GM19328 (cell line): ENCODE measurements around the gene PWWP2B.
"Not testable (repeated sequence)": the region's sequence is repeated elsewhere in the genome, so short reads cannot be mapped to it uniquely, and the experiment has no call there.

Source experiments
- ATAC-seq: cut with Tn5 transposase; IDR thresholded peaks from one replicate; pipeline ENCODE4 v1.9.1; 2021; ENCODE audit warnings: mild to moderate bottlenecking, moderate library complexity; ENCODE audit not compliant: unreplicated experiment

PWWP2B gene

GRCh38 chr10:132380986-132381385 lies 16.0 kb upstream of the PWWP2B start:
- ATAC-seq: not testable (repeated sequence)

GRCh38 chr10:132381741-132382140 lies 15.3 kb upstream of the PWWP2B start:
- no peak for ATAC-seq

GRCh38 chr10:132382231-132382922 lies 14.6 kb upstream of the PWWP2B start:
- no peak for ATAC-seq

- ATAC-seq: no peak
Observed at GRCh38 chr10:132383101-132383500, 13.9 kb upstream of the PWWP2B start.

DNA sequence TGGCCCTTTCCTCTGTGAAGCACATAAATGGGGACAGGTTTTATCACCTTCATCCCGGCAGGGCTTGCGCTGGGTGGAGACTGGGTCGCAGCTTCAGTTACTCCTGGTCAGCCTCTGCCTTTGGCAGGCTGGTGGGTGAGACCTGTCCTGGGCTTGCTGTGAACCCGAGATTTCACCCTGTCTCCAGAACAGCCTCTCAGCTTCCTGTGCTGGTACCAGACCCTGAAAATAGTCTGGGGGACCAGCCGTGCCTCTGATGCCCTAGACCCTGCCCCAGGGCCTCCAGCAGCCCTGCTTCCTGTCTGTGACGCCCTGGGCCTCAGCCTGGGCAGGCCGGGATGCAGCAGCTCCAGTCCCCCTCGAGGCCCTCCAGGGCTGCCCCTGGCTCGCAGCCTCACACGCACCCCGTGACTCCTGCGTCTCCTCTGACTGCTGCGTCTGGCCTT lies 13.2 kb upstream of the PWWP2B start:
- no peak for ATAC-seq

GRCh38 chr10:132384618-132385388 lies 12.2 kb upstream of the PWWP2B start:
- ATAC-seq: no peak

DNA sequence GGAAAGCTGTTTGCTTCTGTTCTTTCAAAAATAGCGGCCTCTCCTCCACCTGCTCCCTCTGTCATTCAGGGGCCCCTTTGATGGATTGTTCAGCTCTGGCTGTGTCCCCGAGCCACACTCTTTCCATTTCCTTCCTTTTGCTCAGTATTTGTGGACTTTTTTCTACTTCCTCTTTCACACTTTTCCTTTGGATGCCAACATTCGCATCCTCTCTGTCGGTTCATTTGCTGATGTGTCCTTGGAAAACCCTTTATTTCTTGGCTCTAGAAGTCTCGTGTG lies 11.7 kb upstream of the PWWP2B start:
- no peak for ATAC-seq

GRCh38 chr10:132385721-132386418 lies 11.1 kb upstream of the PWWP2B start:
- no peak for ATAC-seq

DNA sequence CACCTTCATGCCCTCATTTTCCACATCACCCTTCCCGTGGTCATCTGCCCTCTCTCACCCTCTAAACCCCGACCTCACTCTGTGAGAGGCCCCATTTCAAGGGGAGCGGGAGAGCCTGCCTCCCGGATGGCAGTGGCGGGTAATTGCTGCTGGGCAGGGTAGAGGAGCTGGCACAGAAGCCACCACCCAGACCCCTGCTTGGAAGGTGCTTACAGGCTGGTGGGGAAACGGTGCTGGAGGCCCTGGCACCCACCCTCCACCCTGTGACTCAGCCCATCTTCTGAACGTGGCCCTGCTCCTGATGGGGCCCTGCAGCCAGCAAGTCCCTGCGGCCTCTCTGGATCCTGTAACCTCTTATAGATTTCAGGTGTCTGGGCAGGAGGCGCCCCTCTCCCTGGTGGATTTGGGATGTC lies 10.6 kb upstream of the PWWP2B start:
- ATAC-seq: no peak

- not testable (repeated sequence) for ATAC-seq
Observed at GRCh38 chr10:132386896-132387295, 10.1 kb upstream of the PWWP2B start.

DNA sequence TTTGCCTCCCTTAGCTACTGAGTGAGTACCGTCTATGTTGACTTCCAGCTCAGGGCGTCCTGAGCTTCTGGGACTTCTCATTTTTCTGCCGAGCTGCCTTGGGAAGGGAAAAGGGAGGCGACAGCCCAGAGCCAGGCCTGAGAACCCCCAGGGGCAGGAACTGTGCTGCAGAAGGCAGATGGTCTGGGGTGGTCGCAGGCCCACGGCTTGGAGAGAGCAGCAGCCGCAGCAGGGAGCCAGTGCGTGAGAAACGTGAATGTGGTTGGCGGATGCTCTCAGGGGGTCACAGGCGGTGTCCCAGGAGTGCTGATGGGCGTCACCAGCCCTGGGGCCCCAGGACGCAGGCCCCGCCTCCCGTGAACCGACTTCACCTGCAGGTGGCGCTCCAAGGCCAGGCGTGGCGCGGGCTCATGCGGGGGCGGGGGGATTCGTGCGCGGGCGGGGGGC lies 9.2 kb upstream of the PWWP2B start:
- ATAC-seq: no peak

DNA sequence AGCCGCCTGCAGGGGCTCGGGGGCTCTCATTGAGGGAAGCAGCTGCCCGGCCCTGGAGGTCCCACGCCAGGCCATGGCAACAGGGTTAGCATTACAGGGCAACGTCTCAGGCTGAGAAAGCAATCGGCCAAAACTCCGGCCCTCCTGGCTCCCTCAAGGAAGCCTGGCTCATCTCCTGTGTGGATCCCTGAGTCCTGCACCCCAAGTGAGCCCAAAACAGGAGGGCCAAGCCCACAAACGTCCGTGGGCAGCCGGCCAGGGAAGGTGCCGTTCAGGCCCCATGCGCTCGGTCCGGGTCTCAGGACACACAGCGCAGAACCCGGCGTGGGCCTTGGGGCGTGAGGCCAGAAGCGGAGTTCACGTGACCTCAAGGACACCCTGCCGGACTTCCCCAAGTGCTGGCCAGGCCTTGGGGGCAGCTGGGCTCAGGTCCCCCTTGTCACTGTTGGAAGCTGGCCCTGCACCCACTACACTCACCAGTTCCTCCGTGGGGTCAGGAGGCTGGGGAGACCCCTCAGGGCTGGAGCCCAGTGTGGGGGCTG lies 8.0 kb upstream of the PWWP2B start:
- no peak for ATAC-seq

GRCh38 chr10:132389433-132390169 lies 7.4 kb upstream of the PWWP2B start:
- no peak for ATAC-seq

DNA sequence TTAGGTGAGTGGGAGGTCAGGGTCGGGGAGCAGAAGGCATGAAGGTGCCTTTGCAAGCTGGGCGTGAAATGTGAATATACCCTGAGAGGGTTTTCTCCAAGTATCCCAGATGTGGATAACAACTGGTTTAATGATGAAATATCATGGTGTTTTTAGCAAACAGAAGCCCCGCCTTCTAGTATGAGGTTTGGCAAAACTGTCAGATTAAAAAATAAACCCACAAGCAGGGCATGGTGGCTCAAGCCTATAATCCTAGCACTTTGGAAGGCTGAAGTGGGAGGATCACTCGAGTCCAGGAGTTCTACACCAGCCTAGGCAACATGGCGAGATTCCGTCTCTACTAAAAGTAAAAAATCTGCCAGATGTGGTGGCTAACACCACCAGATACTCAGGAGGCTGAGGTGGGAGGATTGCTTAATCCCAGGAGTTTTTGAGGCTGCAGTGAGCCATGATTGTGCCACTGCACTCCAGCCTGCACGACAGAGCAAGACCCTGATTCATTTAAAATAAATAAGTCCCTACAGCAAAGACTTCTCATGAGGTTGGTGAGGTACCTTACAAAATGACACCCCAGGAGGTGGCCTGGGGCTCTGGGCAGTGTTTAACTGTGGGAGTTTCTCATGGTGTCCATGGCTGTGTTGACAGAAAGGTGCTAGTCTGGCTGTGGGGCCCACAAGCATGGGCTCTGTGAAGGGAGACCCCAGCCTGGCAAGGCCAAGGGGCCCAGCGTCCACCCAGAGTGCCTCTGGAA lies 6.7 kb upstream of the PWWP2B start:
- no peak for ATAC-seq

- no peak for ATAC-seq
Observed at GRCh38 chr10:132390921-132391675, 5.9 kb upstream of the PWWP2B start.

- no peak for ATAC-seq
Observed at GRCh38 chr10:132391676-132392020, 5.4 kb upstream of the PWWP2B start.

GRCh38 chr10:132392184-132392800 lies 4.7 kb upstream of the PWWP2B start:
- no peak for ATAC-seq

DNA sequence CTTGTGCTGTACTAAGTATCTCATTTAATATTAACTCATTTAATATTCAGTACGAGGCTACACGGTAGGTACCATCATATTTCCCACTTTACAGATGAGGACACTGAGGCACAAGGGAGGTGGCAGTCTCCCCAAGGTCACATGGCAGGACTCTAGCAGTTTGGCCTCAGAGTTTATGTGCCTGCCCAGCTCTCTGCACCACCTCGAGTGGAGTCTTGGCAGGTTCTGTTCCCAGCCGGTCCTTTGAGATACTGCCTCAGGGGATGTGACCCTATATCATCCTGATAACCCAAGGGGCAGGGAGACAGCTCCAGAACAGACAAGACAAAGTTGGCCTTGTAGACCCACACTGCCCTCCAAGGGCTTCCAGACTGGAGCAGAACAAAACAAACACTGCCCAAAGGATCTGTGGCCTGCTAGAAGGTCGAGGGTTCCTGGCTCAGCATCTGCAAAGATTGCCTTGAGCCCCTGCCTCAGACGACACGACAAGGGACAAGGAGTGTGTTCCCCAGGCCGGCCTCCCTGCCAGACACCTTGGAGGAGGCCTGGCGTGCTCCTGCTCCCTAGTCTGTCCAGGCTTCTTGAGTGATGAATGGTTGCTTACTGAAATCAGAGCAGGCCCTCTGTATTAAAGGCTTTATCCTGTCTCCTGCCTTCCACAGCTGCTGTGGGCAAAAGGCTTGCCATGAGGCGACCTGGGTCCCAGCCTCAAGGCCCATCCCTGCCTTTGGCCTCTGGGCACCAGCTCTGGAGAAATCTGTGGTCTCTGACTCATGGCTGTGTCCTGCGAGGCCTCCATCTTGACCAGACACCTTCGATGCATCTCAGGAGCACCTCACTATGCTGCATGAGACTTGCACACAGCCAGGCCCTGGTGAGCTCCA lies 3.9 kb upstream of the PWWP2B start:
- ATAC-seq: no peak
